GM23338 (cell line): ENCODE data around the gene IPO13. TPM values are rescaled to one million over a fixed set of nuclear protein-coding genes. Genes with fewer than 3 reads are reported as not detected.

ENCODE experiments used
- ATAC-seq: fragments of 200-7000 bp; cut with Tn5 transposase; 3 replicates; pipeline ENCODE4 v1.9.1; 2020
- DNase-seq: peaks from one replicate; pipeline ENCODE4 v3.0.0-alpha.2; 2015; ENCODE audit warnings: low spot score
- H2AFZ ChIP-seq: fragments of 200-600 bp; sonication (generic); 2 replicates; pipeline ENCODE4 v1.8.0; 2016; ENCODE audit warnings: antibody characterized with exemption, mild to moderate bottlenecking, moderate library complexity
- H3F3A ChIP-seq: fragments of 200-600 bp; sonication (generic); replicated peaks from 2 replicates; pipeline ENCODE4 v1.8.0; 2017; ENCODE audit warnings: antibody characterized with exemption, mixed run types, low read depth
- H3K27ac ChIP-seq: fragments of 200-600 bp; sonication (generic); 2 replicates; pipeline ENCODE4 v1.6.1; 2016; ENCODE audit warnings: low read depth
- H3K27me3 ChIP-seq: fragments of 200-600 bp; sonication (generic); 2 replicates; pipeline ENCODE4 v1.8.0; 2016; ENCODE audit warnings: mild to moderate bottlenecking, mixed run types, moderate library complexity; ENCODE audit not compliant: insufficient read depth
- H3K36me3 ChIP-seq: fragments of 200-600 bp; sonication (generic); 2 replicates; pipeline ENCODE4 v1.8.0; 2016; ENCODE audit warnings: mild to moderate bottlenecking; ENCODE audit not compliant: insufficient read depth
- H3K4me1 ChIP-seq: fragments of 200-600 bp; sonication (generic); 2 replicates; pipeline ENCODE4 v1.8.0; 2016; ENCODE audit warnings: mild to moderate bottlenecking, moderate library complexity; ENCODE audit not compliant: insufficient read depth
- H3K4me2 ChIP-seq: fragments of 200-600 bp; sonication (generic); 2 replicates; pipeline ENCODE4 v1.7.1; 2017; ENCODE audit warnings: mixed run types
- H3K4me3 ChIP-seq: fragments of 200-600 bp; sonication (generic); 2 replicates; pipeline ENCODE4 v1.6.1; 2016; ENCODE audit warnings: mixed run types
- H3K79me2 ChIP-seq: fragments of 200-600 bp; sonication (generic); replicated peaks from 2 replicates; pipeline ENCODE4 v1.8.0; 2017; ENCODE audit warnings: mild to moderate bottlenecking; ENCODE audit not compliant: insufficient read depth
- H3K9me2 ChIP-seq: fragments of 200-600 bp; sonication (generic); 2 replicates; pipeline ENCODE4 v1.8.0; 2017; ENCODE audit not compliant: insufficient read depth
- H4K20me1 ChIP-seq: fragments of 200-600 bp; sonication (generic); replicated peaks from 2 replicates; pipeline ENCODE4 v1.8.0; 2017; ENCODE audit warnings: mild to moderate bottlenecking; ENCODE audit not compliant: insufficient read depth
- H3K27ac Mint-ChIP-seq: 2 replicates; pipeline ENCODE4 v1.8.0; 2020; ENCODE audit warnings: inconsistent platforms, mild to moderate bottlenecking, moderate library complexity, mixed read lengths
- H3K27me3 Mint-ChIP-seq: 3 replicates; pipeline ENCODE4 v1.8.0; 2022; ENCODE audit warnings: low read depth, mild to moderate bottlenecking, moderate library complexity, mixed read lengths, inconsistent platforms; ENCODE audit not compliant: insufficient read depth, poor library complexity
- H3K36me3 Mint-ChIP-seq: 3 replicates; pipeline ENCODE4 v1.8.0; 2021; ENCODE audit warnings: low read depth, mild to moderate bottlenecking, inconsistent platforms, moderate library complexity, mixed read lengths
- H3K4me1 Mint-ChIP-seq: 3 replicates; pipeline ENCODE4 v1.8.0; 2020; ENCODE audit warnings: mild to moderate bottlenecking, inconsistent platforms, mixed read lengths
- H3K4me3 Mint-ChIP-seq: 3 replicates; pipeline ENCODE4 v1.8.0; 2021; ENCODE audit warnings: moderate library complexity, mild to moderate bottlenecking, inconsistent platforms, mixed read lengths
- H3K9me3 Mint-ChIP-seq: 3 replicates; pipeline ENCODE4 v1.8.0; 2020; ENCODE audit warnings: moderate library complexity, mild to moderate bottlenecking, inconsistent platforms, mixed read lengths
- ETS1 ChIP-seq: IDR thresholded peaks from 2 replicates; pipeline ENCODE4 v1.6.1; 2016; ENCODE audit warnings: antibody characterized with exemption
- EZH2 ChIP-seq: fragments of 200-600 bp; sonication (generic); IDR thresholded peaks from one replicate; pipeline ENCODE4 v1.8.0; 2017; ENCODE audit warnings: antibody characterized with exemption, mild to moderate bottlenecking, low read depth; ENCODE audit not compliant: unreplicated experiment
- EZH2phosphoT487 ChIP-seq: fragments of 200-600 bp; sonication (generic); IDR thresholded peaks from one replicate; pipeline ENCODE4 v1.8.1; 2018; ENCODE audit warnings: antibody characterized with exemption; ENCODE audit not compliant: unreplicated experiment
- JUNB ChIP-seq: IDR thresholded peaks from one replicate; pipeline ENCODE4 v1.6.1; 2016; ENCODE audit warnings: antibody characterized with exemption; ENCODE audit not compliant: unreplicated experiment
- NANOG ChIP-seq: IDR thresholded peaks from 2 replicates; pipeline ENCODE4 v1.6.1; 2016; ENCODE audit warnings: antibody characterized with exemption, borderline replicate concordance
- POLR2AphosphoS5 ChIP-seq: IDR thresholded peaks from 2 replicates; pipeline ENCODE4 v1.6.1; 2016; ENCODE audit warnings: antibody characterized with exemption, low read depth
- polyA plus RNA-seq: library from polyadenylated mRNA; unstranded; fragments of >200 nt; fragmentation: Nextera tagmentation; extraction: Ambion mirVana; gene quantifications from 2 replicates; pipeline ENCODE4 v1.2.1, GENCODE V29; 2016
- total RNA-seq: library from RNA; depleted of rRNA; stranded (reverse); fragments of >200 nt; shearing (Covaris generic); gene quantifications from 2 replicates; pipeline ENCODE4 v1.2.3, GENCODE V29; 2014
- TF ChIP-seq, protein P1 (sequence below): fragments of 250-450 bp; sonication (Bioruptor Pico); IDR thresholded peaks from 2 replicates; pipeline ENCODE4 v1.5.0; 2020; ENCODE audit warnings: mild to moderate bottlenecking, moderate library complexity
- TF ChIP-seq, protein P2 (sequence below), 2 experiments: fragments of 200-600 bp in 1 of 2; sonication (generic) in 1 of 2; conservative IDR thresholded peaks; 2 replicates each; pipeline versions ENCODE4 v1.5.1 to v1.6.1; 2016 to 2017; ENCODE audit warnings: antibody characterized with exemption in 2 of 2, low read depth in 2 of 2, mild to moderate bottlenecking in 2 of 2, moderate library complexity in 1 of 2

Gene IPO13
- total and polyA plus RNA-seq, 2 experiments from 2014 or later, result 10.4 to 22.8 TPM

- TF ChIP-seq, protein P1, sequence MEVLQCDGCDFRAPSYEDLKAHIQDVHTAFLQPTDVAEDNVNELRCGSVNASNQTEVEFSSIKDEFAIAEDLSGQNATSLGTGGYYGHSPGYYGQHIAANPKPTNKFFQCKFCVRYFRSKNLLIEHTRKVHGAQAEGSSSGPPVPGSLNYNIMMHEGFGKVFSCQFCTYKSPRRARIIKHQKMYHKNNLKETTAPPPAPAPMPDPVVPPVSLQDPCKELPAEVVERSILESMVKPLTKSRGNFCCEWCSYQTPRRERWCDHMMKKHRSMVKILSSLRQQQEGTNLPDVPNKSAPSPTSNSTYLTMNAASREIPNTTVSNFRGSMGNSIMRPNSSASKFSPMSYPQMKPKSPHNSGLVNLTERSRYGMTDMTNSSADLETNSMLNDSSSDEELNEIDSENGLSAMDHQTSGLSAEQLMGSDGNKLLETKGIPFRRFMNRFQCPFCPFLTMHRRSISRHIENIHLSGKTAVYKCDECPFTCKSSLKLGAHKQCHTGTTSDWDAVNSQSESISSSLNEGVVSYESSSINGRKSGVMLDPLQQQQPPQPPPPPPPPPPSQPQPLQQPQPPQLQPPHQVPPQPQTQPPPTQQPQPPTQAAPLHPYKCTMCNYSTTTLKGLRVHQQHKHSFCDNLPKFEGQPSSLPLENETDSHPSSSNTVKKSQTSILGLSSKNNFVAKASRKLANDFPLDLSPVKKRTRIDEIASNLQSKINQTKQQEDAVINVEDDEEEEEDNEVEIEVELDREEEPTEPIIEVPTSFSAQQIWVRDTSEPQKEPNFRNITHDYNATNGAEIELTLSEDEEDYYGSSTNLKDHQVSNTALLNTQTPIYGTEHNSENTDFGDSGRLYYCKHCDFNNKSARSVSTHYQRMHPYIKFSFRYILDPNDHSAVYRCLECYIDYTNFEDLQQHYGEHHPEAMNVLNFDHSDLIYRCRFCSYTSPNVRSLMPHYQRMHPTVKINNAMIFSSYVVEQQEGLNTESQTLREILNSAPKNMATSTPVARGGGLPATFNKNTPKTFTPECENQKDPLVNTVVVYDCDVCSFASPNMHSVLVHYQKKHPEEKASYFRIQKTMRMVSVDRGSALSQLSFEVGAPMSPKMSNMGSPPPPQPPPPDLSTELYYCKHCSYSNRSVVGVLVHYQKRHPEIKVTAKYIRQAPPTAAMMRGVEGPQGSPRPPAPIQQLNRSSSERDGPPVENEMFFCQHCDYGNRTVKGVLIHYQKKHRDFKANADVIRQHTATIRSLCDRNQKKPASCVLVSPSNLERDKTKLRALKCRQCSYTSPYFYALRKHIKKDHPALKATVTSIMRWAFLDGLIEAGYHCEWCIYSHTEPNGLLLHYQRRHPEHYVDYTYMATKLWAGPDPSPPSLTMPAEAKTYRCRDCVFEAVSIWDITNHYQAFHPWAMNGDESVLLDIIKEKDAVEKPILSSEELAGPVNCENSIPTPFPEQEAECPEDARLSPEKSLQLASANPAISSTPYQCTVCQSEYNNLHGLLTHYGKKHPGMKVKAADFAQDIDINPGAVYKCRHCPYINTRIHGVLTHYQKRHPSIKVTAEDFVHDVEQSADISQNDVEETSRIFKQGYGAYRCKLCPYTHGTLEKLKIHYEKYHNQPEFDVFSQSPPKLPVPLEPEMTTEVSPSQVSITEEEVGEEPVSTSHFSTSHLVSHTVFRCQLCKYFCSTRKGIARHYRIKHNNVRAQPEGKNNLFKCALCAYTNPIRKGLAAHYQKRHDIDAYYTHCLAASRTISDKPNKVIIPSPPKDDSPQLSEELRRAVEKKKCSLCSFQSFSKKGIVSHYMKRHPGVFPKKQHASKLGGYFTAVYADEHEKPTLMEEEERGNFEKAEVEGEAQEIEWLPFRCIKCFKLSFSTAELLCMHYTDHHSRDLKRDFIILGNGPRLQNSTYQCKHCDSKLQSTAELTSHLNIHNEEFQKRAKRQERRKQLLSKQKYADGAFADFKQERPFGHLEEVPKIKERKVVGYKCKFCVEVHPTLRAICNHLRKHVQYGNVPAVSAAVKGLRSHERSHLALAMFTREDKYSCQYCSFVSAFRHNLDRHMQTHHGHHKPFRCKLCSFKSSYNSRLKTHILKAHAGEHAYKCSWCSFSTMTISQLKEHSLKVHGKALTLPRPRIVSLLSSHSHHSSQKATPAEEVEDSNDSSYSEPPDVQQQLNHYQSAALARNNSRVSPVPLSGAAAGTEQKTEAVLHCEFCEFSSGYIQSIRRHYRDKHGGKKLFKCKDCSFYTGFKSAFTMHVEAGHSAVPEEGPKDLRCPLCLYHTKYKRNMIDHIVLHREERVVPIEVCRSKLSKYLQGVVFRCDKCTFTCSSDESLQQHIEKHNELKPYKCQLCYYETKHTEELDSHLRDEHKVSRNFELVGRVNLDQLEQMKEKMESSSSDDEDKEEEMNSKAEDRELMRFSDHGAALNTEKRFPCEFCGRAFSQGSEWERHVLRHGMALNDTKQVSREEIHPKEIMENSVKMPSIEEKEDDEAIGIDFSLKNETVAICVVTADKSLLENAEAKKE (CRISPR knock-in tag), result no peak
- TF ChIP-seq EZH2 (no peak), POLR2AphosphoS5 (no peak), NANOG (no peak), JUNB (no peak), EZH2phosphoT487 (no peak)
- TF ChIP-seq, protein P2, sequence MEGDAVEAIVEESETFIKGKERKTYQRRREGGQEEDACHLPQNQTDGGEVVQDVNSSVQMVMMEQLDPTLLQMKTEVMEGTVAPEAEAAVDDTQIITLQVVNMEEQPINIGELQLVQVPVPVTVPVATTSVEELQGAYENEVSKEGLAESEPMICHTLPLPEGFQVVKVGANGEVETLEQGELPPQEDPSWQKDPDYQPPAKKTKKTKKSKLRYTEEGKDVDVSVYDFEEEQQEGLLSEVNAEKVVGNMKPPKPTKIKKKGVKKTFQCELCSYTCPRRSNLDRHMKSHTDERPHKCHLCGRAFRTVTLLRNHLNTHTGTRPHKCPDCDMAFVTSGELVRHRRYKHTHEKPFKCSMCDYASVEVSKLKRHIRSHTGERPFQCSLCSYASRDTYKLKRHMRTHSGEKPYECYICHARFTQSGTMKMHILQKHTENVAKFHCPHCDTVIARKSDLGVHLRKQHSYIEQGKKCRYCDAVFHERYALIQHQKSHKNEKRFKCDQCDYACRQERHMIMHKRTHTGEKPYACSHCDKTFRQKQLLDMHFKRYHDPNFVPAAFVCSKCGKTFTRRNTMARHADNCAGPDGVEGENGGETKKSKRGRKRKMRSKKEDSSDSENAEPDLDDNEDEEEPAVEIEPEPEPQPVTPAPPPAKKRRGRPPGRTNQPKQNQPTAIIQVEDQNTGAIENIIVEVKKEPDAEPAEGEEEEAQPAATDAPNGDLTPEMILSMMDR (conservative IDR thresholded peaks at IDR 0.05; ENCODE audit: low read depth in 2 of 2), result no peak
Measured at GRCh38 chr1:43984855-43985254, 38.1 kb downstream of the IPO13 start (continued).

DNA sequence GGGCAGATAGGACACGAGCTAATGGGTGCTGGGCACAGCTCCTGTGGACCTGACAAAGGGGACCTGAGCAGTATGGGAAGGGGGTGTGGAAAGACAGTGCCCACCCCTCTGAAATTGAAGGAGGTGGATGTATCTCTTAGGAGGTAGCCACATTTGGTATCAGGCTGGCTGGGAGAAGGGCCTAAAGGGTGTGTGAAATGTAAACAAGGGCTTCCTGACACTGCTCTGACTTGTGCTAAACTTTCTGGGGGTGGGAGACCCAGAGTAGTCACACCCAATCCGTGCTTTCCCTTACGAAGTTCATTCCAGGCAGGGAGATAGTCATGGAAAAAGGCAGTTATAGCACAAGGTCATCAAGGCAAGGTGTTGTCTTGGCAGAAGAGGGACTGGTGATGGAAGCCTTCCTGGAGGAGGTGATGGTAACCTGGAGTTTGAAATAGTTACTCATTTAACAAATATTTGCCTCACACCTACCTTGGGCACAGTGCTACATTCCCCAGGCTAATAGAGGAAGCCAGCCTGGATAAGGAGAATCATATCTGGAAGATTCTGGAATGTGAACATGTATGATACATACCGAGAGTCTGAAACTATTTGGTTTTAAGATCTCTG lies 39.3 kb downstream of the IPO13 start:
- ATAC-seq, result no peak
- Histone ChIP-seq H3K36me3 (no peaks in the 10 kb centered on the region), H3K27ac (no peak overlapping the region), H3K79me2 (no peaks in the 10 kb centered on the region), H2AFZ (no peak overlapping the region), H3K4me2 (no peak overlapping the region), H3K27me3 (0 out of 2 replicates have a peak, but pooled peaks cover 5% of the 10 kb centered on the region), H3K4me1 (no peaks in the 10 kb centered on the region; the same call in 1 of the 2 replicates), H3F3A (peaks cover 11% of the 10 kb centered on the region), H4K20me1 (no peaks in the 10 kb centered on the region; the same call in 1 of the 2 replicates), H3K9me2 (no peaks in the 10 kb centered on the region), H3K4me3 (no peak overlapping the region)
- Mint-ChIP-seq H3K27ac (no peak overlapping the region), H3K4me1 (peaks cover 10% of the 10 kb centered on the region; the same call in 2 of the 3 replicates), H3K4me3 (no peak overlapping the region), H3K36me3 (peaks cover 29% of the 10 kb centered on the region), H3K27me3 (peaks cover 26% of the 10 kb centered on the region), H3K9me3 (no peaks in the 10 kb centered on the region)
- DNase-seq, result no peak
- TF ChIP-seq EZH2, result no peak
- TF ChIP-seq POLR2AphosphoS5, result no peak
- no peak for TF ChIP-seq JUNB
- TF ChIP-seq, protein P2 (conservative IDR thresholded peaks at IDR 0.05; ENCODE audit: low read depth in 2 of 2), result no peak
- no peak for TF ChIP-seq NANOG
- no peak for TF ChIP-seq ETS1
